Spinal cord (tissue), 10 donors: ENCODE results near the gene PRRC2B. TPM values are rescaled to one million over a fixed set of nuclear protein-coding genes. Genes with fewer than 3 reads are reported as not detected.
A peak's percentile ranks its signal among the peaks of the same experiment; 100 is the strongest.
"Not testable (repeated sequence)": the region's sequence is repeated elsewhere in the genome, so short reads cannot be mapped to it uniquely, and the experiment has no call there.

Source experiments
- DNase-seq, 6 donors: peaks; one replicate each; pipeline versions ENCODE4 v3.0.0 to v3.0.0-alpha.2; 2013 to 2015; ENCODE audit warnings: low spot score in 6 of 6, low read depth in 4 of 6
- H3K27ac ChIP-seq: one replicate; pipeline ENCODE4 v1.5.1; 2013; ENCODE audit warnings: low read depth, low read length, control low read depth
- H3K27me3 ChIP-seq: one replicate; pipeline ENCODE4 v1.6.1; 2013; ENCODE audit warnings: low read length; ENCODE audit not compliant: control insufficient read depth, insufficient read depth
- H3K36me3 ChIP-seq: one replicate; pipeline ENCODE4 v1.6.1; 2013; ENCODE audit warnings: low read length; ENCODE audit not compliant: control insufficient read depth, insufficient read depth
- H3K4me1 ChIP-seq: one replicate; pipeline ENCODE4 v1.6.1; 2013; ENCODE audit warnings: low read length; ENCODE audit not compliant: control insufficient read depth, insufficient read depth
- H3K4me3 ChIP-seq: one replicate; pipeline ENCODE4 v1.5.1; 2013; ENCODE audit warnings: low read depth, low read length, control low read depth
- H3K9me3 ChIP-seq: one replicate; pipeline ENCODE4 v1.6.1; 2013; ENCODE audit warnings: low read length; ENCODE audit not compliant: control insufficient read depth, insufficient read depth
- WGBS: methylation state at CpG from one replicate; pipeline ENCODE4 v1.1.5; 2013; ENCODE audit warnings: missing lambda C conversion rate; ENCODE audit not compliant: insufficient coverage; 5-methylcytosine and 5-hydroxymethylcytosine counted together
- long read RNA-seq, 4 donors: transcript quantifications; one replicate each; lab custom pipeline, GENCODE V29; 2026
- polyA plus RNA-seq, 2 donors: library from polyadenylated mRNA; unstranded; fragments of 120-200 nt; gene quantifications; one replicate each; pipeline ENCODE4 v1.2.1, GENCODE V29; 2013; ENCODE audit not compliant: insufficient read length in 2 of 2
- total RNA-seq, 2 donors: library from RNA; depleted of rRNA in 1 of 2; stranded (reverse); fragments of 120-200 nt in 1 of 2; fragments of >200 nt in 1 of 2; gene quantifications; one replicate each; pipeline versions ENCODE4 v1.2.3 to v1.2.4, GENCODE V29; 2013 to 2014
- donor health status: healthy.

Gene PRRC2B
- total RNA-seq (100 to 1,000 TPM; 112 to 115 TPM), polyA plus RNA-seq (100 to 1,000 TPM; 201 to 219 TPM)
- long read RNA-seq, donor 1, full-length matches to known transcripts: 5 of 57 reads
- long read RNA-seq, donor 1, partial matches to known transcripts: 52 of 57 reads
- long read RNA-seq, donor 1, other reads (novel, unspliced or antisense): 0 of 57 reads
- long read RNA-seq, donor 2, full-length matches to known transcripts: 4 of 43 reads
- long read RNA-seq, donor 2, partial matches to known transcripts: 39 of 43 reads
- long read RNA-seq, donor 2, other reads (novel, unspliced or antisense): 0 of 43 reads
- long read RNA-seq, donor 3, full-length matches to known transcripts: 10 of 20 reads
- long read RNA-seq, donor 3, partial matches to known transcripts: 10 of 20 reads
- long read RNA-seq, donor 3, other reads (novel, unspliced or antisense): 0 of 20 reads
- long read RNA-seq, donor 4, full-length matches to known transcripts: 6 of 17 reads
- long read RNA-seq, donor 4, partial matches to known transcripts: 11 of 17 reads
- long read RNA-seq, donor 4, other reads (novel, unspliced or antisense): 0 of 17 reads

DNA sequence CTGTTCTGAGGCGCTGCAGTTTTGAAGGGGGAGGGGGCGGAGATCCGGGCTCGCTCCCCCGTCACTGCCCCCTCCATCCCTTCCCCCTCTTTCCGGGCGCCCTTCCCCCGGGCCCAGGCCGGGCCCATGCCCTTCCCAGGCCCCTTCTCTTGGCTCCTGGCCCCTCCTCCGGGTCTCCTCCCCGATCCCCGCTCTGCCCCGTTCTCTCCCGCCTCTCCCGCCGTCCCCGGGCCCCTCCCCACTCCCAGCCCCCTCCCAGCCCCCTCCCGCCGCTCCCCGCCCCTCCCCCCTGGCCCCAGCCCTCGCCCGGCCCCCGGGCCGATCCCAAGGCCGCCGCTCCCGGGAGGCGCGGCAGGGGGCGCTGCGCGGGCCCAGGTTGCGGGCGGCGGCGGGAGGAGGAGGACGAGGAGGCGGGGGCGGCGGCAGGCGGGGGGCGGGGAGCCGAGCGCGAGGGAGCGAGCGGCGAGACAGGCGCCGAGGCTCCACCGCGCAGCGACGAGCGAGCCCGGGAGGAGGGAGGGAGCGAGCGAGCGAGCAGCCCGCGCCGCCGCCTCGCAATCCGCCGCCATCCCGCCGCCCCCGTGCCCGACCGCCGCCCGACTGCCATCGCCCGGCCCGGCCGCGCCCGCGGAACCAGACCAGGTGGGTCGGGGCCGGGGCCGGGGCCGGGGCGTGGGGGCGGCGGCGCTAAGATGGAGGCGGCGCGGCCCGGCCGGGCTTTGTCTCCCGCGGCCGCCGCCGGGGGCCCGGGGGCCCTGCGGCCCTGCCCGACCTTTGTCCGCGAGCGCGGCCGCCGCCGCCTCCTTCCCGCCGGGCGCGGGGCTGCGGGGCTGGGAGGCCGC is at the start of gene PRRC2B:
Gene PRRC2B (plus strand): TSS at position 465 of the 842 bp plus-strand sequence. CDS start 36,059 bp downstream, outside the sequence.
- WGBS: 0% methylated on average over 83 of the region's 114 CpGs
- H3K27ac ChIP-seq: peak within 1 kb of the TSS; percentile 91
- H3K4me3 ChIP-seq: peak within 1 kb of the TSS; percentile 63
- no peaks in the 10 kb centered on the region for H3K36me3 ChIP-seq
- H3K27me3 ChIP-seq: no peaks in the 10 kb centered on the region
- no peaks in the 10 kb centered on the region for H3K9me3 ChIP-seq
- peak in 5 of 6 donors; percentile 78 to 97 (median 82) for DNase-seq
- H3K4me1 ChIP-seq: peaks cover 34% of the 10 kb centered on the region

DNA sequence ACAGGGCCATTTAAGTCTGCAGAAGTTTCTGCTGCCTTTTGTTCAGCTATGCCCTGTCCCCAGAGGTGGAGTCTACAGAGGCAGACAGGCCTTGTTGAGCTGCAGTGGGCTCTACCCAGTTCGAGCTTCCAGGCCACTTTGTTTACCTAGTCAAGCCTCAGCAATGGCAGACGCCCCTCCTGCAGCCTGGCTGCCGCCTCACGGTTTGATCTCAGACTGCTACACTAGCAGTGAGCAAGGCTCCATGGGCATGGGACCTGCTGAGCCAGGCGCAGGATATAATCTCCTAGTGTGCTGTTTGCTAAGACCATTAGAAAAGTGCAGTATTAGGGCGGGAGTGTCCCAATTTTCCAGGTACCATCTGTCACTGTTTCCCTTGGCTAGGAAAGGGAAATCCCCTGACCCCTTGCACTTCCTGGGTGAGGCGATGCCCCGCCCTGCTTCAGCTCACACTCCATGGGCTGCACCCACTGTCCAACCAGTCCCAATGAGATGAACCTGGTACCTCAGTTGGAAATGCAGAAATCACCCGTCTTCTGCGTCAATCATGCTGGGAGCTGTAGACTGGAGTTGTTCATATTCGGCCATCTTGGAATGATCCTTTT is 48.9 kb upstream of the PRRC2B start:
- not testable (repeated sequence) for DNase-seq, H3K4me3 ChIP-seq, H3K4me1 ChIP-seq, H3K27me3 ChIP-seq, H3K27ac ChIP-seq, H3K36me3 ChIP-seq, H3K9me3 ChIP-seq
- 86% methylated on average over 7 of the region's 11 CpGs for WGBS

DNA sequence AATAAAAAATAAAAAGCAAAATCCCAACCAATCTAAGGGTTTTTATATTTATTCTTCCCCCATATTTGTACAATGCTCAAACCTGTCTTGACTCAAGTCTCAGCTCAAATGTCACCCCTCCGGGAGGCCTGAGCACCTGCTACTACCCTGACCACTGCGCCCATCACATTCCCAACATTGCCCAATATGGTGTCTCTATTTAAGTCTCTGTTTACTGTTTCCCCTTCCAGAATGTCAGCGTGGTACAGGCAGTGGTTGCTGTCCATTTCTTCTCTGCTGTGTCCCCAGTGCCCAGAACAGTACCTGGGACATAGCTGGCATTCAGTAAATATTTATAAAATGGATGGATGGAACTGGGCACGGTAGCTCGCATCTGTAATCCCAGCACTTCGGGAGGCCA is 47.3 kb upstream of the PRRC2B start:
- Histone ChIP-seq H3K27me3 (no peaks in the 10 kb centered on the region), H3K36me3 (no peaks in the 10 kb centered on the region), H3K9me3 (no peaks in the 10 kb centered on the region), H3K27ac (no peak overlapping the region), H3K4me1 (peaks cover 11% of the 10 kb centered on the region), H3K4me3 (no peak overlapping the region)
- WGBS: 96% methylated on average over 3 of the region's 6 CpGs
- no peak for DNase-seq

DNA sequence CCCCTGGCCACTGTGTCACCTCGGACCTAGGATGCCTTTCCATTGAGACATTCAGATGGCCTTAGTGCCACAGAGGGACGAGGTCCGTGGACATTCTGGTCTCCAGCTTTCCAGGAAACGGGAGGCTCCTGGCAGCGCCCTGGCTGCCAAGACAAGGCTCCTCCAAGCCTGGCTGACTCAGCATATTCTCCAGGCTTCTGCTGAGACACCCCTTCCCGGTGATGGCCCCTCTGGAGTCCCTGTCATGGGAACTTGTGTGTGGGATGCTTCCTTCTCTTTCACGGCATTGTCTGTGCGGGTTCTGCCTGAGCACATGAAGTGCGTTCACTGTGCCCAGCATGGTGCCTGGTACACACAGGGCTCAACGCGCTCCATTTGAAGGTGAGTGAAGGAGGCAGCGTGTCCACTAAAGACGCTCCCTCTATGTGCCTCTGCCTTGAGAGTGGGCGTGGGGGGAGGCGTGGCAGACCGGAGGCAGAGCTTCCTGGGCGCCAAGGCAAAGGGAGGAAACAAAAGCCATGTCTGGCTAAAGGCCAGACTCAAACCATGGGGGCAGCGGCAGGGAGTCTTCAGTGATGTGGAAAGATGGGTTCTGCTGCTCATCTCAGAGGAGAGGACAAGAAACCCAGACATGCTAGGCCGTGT is 46.4 kb upstream of the PRRC2B start:
- Histone ChIP-seq H3K27ac (no peak overlapping the region), H3K4me3 (no peak overlapping the region), H3K36me3 (no peaks in the 10 kb centered on the region), H3K9me3 (no peaks in the 10 kb centered on the region), H3K27me3 (no peaks in the 10 kb centered on the region), H3K4me1 (peaks cover 11% of the 10 kb centered on the region)
- DNase-seq: no peak
- WGBS: 72% methylated on average over 18 of the region's 19 CpGs

DNA sequence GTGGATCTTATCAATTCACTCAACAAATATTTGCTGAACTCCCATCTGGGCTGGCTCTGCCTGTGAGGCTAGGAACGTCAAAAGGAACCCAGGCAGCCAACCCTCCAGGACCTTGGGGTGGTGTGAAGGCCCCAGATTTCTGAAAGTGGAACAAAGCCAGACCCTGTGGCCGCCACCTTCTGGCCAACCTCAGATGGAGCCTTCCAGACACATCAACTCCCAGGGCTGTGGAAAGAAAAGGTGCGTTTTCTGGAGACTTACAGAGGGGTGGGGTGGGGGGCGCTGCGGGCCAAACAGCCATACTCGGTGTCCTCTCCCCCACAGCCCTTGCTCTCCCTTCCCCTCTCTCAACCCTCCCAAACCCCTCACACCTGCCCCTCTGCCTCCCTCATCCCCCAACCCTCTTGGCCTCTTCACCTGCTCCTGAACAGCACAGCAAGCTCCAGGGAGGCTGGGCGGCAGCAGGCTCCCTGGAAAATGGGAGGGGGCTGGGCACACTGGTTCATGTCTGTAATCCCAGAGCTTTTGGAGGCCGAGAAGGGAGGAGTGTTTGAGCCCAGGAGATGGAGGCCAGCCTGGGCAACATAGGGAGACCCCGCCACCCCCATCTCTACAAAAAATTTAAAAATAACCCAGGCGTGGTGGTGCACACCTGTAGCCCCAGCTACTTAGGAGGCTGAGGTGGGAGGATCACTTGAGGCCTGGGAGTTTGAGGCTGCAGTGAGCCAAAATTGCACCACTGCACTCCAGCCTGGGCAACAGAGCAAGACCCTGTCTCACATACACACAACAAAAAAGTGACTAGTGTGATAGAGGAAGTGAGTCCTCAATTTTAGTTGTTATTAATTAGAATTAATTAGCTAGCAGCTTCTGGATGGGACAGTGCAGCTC is 45.0 kb upstream of the PRRC2B start:
- DNase-seq: no peak
- 60% methylated on average over 2 of the region's 10 CpGs for WGBS
- Histone ChIP-seq H3K36me3 (no peaks in the 10 kb centered on the region), H3K4me1 (peaks cover 11% of the 10 kb centered on the region), H3K27ac (no peak overlapping the region), H3K27me3 (no peaks in the 10 kb centered on the region), H3K4me3 (no peak overlapping the region), H3K9me3 (no peaks in the 10 kb centered on the region)

DNA sequence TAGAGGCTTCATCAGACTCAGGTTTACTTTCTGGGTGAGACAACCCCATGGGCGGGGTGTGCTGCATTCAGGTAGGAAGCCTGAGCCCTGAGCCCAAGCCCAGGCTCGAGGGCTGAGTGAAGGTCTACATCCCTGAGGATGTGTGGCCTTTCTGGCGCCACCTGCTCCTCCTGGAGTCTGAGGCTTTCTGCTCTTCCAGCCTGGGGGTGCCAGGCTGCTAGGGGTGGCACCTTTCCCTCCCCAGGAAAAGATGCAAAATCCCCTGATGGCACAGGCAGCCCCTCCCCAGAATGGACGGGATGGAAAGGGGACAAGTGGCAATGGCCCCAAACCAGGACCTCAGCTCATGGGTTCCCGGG is 44.4 kb upstream of the PRRC2B start:
- WGBS: 68% methylated on average over 5 of the region's 5 CpGs
- Histone ChIP-seq H3K4me1 (peaks cover 11% of the 10 kb centered on the region), H3K27ac (no peak overlapping the region), H3K36me3 (no peaks in the 10 kb centered on the region), H3K4me3 (no peak overlapping the region), H3K9me3 (no peaks in the 10 kb centered on the region), H3K27me3 (no peaks in the 10 kb centered on the region)
- no peak for DNase-seq

DNA sequence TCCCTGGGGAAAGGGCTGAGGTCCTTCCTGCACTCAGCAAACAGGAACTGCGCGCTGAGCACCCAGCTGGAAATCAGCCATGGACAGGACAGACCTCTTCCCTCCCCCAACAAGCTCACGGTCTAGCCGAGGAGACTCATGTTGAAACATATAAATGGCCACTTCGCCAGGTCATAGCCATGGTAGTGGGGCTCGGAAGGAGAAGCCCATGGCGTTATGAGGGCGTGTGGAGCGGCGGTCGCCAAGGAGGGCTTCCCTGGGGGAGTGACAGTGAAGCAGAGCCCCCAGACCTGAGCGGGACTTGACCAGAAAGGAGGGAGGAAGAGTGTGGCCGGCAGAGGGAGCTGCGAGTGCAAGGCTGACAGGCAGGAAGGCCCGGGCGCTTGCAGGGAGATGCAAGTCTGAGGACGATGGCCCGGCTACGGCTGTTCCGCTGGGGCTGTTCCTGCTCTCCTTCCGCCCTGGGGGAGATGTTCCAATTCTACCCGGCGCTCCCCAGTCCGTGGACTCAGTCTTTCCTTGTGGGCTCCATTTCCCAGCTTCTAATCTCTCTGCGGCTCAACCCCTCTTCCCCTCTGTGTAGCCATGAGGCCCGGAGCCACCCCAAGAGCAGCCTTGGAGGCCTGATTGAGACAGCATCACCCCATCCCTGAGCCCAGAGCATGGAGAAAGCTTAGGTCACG is 43.9 kb upstream of the PRRC2B start:
- H3K9me3 ChIP-seq: no peaks in the 10 kb centered on the region
- H3K36me3 ChIP-seq: no peaks in the 10 kb centered on the region
- H3K27me3 ChIP-seq: no peaks in the 10 kb centered on the region
- H3K4me1 ChIP-seq: peaks cover 11% of the 10 kb centered on the region
- no peak overlapping the region for H3K27ac ChIP-seq
- no peak overlapping the region for H3K4me3 ChIP-seq
- peak in 5 of 6 donors; percentile 58 to 92 (median 73) for DNase-seq
- WGBS: 4% methylated on average over 26 of the region's 27 CpGs

DNA sequence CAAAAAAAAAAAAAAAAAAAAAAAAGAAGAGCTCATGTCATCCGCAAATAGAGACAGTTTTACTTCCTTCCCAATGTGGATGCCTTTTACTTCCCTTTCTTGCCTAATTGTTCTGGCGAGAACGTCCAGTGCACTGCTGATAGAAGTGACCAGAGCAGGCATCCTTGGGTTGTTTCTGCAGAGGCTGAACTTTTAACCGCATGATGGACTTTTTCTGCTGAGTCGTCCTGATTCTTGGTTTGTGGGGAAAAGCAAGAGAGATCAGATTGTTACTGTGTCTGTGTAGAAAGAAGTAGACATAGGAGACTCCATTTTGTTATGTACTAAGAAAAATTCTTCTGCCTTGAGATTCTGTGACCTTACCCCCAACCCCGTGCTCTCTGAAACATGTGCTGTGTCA is 37.4 kb upstream of the PRRC2B start:
- not testable (repeated sequence) for DNase-seq, H3K36me3 ChIP-seq, H3K4me1 ChIP-seq, H3K9me3 ChIP-seq, H3K27ac ChIP-seq, H3K4me3 ChIP-seq, H3K27me3 ChIP-seq
- no CpG with 5 or more reads among the region's 6 CpGs for WGBS
